Colonic mucosa (tissue), 4 donors: Measurements from ENCODE around the gene LDHD. TPM values are rescaled to one million over a fixed set of nuclear protein-coding genes. Genes with fewer than 3 reads are reported as not detected.

Experiments used
- DNase-seq: peaks from one replicate; pipeline ENCODE4 v3.0.0-alpha.2; 2020
- H3K27ac ChIP-seq: fragments of 200-600 bp; one replicate; pipeline ENCODE4 v1.8.0; 2021
- H3K27me3 ChIP-seq: fragments of 200-600 bp; one replicate; pipeline ENCODE4 v1.8.0; 2021
- H3K36me3 ChIP-seq: fragments of 200-600 bp; one replicate; pipeline ENCODE4 v1.8.0; 2021
- H3K4me1 ChIP-seq: fragments of 200-600 bp; one replicate; pipeline ENCODE4 v1.8.0; 2021; ENCODE audit warnings: mild to moderate bottlenecking
- H3K4me3 ChIP-seq: fragments of 200-600 bp; one replicate; pipeline ENCODE4 v1.8.0; 2021
- H3K9ac ChIP-seq, 2 donors: one replicate each; pipeline ENCODE4 v1.7.0; 2013; ENCODE audit warnings: control low read depth in 2 of 2, low read depth in 2 of 2, low read length in 2 of 2
- H3K9me3 ChIP-seq: fragments of 200-600 bp; one replicate; pipeline ENCODE4 v1.8.0; 2021
- CTCF ChIP-seq: fragments of 200-600 bp; IDR thresholded peaks from one replicate; pipeline ENCODE4 v1.8.0; 2022; ENCODE audit warnings: antibody characterized with exemption, mild to moderate bottlenecking
- intact Hi-C: fragments of 100-400 bp; cut with DNase I; formaldehyde crosslinking; loops from one replicate; pipeline ENCODE4 v1.14.1; 2022
- total RNA-seq, 2 donors: library from RNA; stranded (reverse); fragmentation: NEBNext Ultra II Directional in 1 of 2; extraction: Animal tissue kit (Norgen Biotek cat#: 25700) in 1 of 2; gene quantifications; one replicate each; pipeline ENCODE4 v1.2.1, GENCODE V29; 2021
- donor health status: healthy.
- donor health status: DM: no; HTN: no; CAD: no.
- donor health status: DM: no; HTN: no; CAD: no.

The LDHD gene
- total RNA-seq, 2 donors from 2014 or later: 31.4 to 105 TPM

- intact Hi-C loops: no loop called here
These were observed 2.9 kb downstream of the LDHD start for GRCh38 chr16:75113541-75114121.

GRCh38 chr16:75112734-75113491, 3.7 kb downstream of the LDHD start:
- no peaks in the 10 kb centered on the region for H3K27me3 ChIP-seq
- peaks cover 22% of the 10 kb centered on the region for H3K4me1 ChIP-seq
- intact Hi-C loops: no loop called here
- no peaks in the 10 kb centered on the region for H3K9me3 ChIP-seq
- DNase-seq: no peak
- no peaks in the 10 kb centered on the region for H3K36me3 ChIP-seq
- TF ChIP-seq CTCF: no peak
- no peak overlapping the region for H3K9ac ChIP-seq
- no peak overlapping the region for H3K27ac ChIP-seq
- H3K4me3 ChIP-seq: no peak overlapping the region

More at GRCh38 chr16:75113541-75114121, 2.9 kb downstream of the LDHD start:
- Histone ChIP-seq H3K27me3 (no peaks in the 10 kb centered on the region), H3K36me3 (no peaks in the 10 kb centered on the region), H3K9ac (no peak overlapping the region), H3K27ac (no peak overlapping the region), H3K4me1 (peaks cover 22% of the 10 kb centered on the region), H3K9me3 (no peaks in the 10 kb centered on the region), H3K4me3 (no peak overlapping the region)
- TF ChIP-seq CTCF: no peak
- no peak for DNase-seq

GRCh38 chr16:75111961-75112733, 4.4 kb downstream of the LDHD start:
- Histone ChIP-seq H3K27me3 (no peaks in the 10 kb centered on the region), H3K4me3 (no peak overlapping the region), H3K4me1 (peaks cover 22% of the 10 kb centered on the region), H3K9me3 (no peaks in the 10 kb centered on the region), H3K9ac (no peak overlapping the region), H3K36me3 (no peaks in the 10 kb centered on the region), H3K27ac (peak overlapping the region; percentile 59)
- intact Hi-C loops: loop anchor here (2.0 kb wide), 1 partner anchor 113 kb away; the partner anchor contains the start of gene ZNRF1
- TF ChIP-seq CTCF: no peak
- no peak for DNase-seq

- Histone ChIP-seq H3K27ac (peak overlapping the region; percentile 59), H3K36me3 (no peaks in the 10 kb centered on the region), H3K4me3 (no peak overlapping the region), H3K9me3 (no peaks in the 10 kb centered on the region), H3K27me3 (no peaks in the 10 kb centered on the region), H3K9ac (peak overlapping the region in 1 of 2 donors; percentile 56), H3K4me1 (peaks cover 22% of the 10 kb centered on the region)
- no peak for DNase-seq
- peak; percentile 6 for TF ChIP-seq CTCF
- intact Hi-C loops: loop anchor here (2.0 kb wide), 1 partner anchor 113 kb away; the partner anchor contains the start of gene ZNRF1
These were observed 5.1 kb downstream of the LDHD start for GRCh38 chr16:75111514-75111940.
